HG03097 (cell line): ENCODE results near the gene ADAMTS14.
"Not testable (repeated sequence)": the region's sequence is repeated elsewhere in the genome, so short reads cannot be mapped to it uniquely, and the experiment has no call there.

ENCODE experiments used
- ATAC-seq: cut with Tn5 transposase; IDR thresholded peaks from one replicate; pipeline ENCODE4 v1.9.1; 2021; ENCODE audit not compliant: unreplicated experiment, low FRiP score

Gene ADAMTS14

DNA sequence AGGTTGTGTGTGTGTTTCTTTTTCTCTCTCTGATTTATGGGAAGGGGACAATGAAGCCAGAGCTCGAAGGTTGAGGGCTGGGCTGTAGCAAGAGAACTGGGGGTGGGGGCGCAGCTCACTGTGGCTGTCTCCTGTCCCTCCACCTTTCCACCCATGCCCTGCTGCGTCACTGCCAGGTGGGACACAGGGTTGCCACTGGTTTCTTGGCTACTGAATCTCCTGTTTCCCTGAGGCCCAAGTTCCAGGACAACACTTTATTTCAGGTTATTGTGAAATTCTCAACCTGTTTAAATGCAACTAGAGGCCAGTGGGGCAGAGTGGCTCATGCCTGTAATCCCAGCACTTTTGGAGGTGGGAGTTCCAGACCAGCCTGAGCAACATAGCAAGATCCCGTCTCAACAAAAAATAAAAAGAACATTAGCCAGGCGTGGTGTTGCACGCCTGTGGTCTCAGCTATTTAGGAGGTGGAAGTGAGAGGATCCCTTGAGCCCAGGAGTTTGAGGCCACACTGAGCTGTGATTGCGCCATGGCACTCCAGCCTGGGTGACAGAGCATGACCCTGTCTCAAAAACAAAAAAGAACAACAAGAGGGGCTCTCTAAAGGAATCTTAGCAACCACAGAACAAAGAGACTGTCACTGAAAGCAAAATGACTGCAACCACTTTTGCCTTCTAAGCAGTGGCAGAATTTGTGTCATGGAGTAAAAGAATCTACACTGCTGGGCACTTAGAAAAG is 90.3 kb downstream of the ADAMTS14 start:
- no peak for ATAC-seq

DNA sequence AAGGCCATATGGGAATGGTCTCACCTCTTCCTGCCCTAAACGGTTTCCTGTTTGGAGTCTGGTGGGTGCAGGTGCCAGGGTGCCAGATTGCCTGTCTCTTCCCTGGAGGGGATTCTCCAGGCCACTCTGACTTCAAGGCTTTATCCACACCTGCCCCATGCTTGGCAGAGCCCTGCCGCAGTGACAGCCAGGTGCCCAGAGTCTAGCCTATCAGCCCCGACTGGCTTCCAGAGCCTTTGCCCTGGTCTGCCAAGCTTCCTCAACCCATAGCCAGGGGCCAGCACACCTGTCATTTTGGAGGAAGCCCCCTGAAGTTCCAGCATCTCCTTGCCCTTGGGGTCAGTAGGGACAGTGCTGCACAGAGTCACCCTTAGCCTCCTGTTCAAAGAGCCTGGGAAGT is 91.3 kb downstream of the ADAMTS14 start:
- ATAC-seq: no peak

DNA sequence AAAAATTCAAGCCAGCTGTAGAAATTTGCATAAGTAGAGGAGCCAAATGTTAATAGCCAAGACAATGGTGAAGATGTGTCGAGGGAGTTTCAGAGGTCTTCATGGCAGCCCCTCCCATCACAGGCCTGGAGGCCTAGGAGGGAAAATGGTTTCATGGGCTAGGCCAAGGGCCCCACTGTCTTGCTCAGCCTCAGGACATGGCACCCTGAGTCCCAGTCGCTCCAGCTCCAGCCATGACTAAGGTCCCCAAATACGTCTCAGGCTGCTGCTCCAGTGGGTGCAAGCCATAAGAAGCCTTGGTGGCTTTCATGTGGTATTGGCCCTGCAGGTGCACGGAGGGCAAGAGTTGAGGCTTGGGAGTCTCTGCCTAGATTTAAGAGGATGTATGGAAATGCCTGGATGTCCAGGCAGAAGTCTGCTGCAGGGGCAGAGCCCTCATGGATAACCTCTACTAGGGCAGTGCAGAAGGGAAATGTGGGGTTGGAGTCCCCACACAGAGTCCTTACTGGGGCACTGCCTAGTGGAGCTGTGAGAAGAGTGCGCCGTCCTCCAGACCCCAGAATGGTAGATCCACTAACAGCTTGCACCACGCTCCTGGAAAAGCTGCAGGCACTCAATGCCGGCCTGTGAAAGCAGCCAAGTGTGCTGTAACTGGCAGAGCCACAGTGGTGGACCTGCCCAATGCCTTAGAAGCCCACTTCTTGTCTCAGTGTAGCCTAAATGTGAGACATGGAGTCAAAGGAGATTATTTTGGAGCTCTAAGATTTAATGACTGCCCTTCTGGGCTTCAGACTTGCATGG is 93.7 kb downstream of the ADAMTS14 start:
- no peak for ATAC-seq

DNA sequence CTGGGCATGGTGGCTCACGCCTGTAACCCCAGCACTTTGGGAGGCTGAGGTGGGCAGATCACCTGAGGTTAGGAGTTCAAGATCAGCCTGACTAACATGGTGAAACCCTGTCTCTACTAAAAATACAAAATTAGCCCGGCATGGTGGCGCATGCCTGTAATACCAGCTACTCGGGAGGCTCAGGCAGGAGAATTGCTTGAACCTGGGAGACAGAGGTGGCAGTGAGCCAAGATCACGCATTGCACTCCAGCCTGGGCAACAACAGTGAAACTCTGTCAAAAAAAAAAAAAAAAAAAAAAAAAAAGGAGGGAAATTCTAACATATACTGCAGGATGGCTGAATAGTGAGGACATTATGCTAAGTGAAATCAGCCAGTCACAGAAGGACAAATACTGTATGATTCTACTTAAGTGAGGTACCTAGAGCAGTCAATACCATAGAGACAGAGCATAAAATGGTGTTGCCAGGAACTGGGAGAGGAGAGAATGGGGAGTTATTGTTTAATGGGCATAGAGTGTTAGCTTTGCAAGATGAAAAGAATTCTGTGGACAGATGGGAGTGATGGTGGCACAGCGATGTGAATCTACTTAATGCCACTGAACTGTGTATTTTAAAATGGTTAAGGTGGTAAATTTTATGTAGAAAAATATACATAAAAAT is 95.8 kb downstream of the ADAMTS14 start:
- not testable (repeated sequence) for ATAC-seq

DNA sequence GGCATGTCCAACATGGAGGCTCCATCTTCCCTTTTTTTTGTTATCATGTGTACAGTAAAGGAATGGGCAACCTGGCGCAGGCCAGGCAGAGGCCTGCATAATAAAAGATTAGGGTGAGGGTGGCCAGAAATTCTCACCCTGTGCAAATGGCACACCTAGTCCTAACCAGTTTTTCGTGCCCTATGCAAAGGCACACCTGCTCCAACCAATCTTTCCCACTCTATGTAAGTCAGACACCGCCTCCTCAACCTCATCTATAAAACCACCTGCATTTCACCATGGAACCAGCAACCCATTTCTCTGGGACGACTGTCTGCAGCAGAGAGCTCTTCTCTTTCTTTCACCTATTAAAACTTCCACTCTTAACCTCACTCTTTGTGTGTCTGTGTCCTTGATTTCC is 96.8 kb downstream of the ADAMTS14 start:
- no peak for ATAC-seq

DNA sequence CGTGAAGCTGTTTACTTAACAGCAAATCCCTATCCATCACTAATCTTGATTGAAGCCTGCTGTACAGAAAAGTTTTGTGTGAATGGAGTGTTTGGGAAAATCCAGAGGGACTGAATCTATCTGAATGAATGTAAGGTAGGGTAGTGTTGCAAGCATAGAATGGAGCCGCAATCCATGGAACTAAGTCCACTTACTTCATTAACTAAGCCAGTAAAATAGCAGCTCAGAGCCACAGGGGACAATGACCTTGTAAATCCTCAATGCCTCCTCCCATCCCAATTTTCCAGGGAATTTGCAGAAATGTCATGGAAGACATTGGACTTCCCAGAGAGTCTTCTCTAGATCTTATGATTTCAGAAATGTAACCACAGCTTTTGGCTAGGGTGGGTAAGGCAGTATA is 97.7 kb downstream of the ADAMTS14 start:
- no peak for ATAC-seq

DNA sequence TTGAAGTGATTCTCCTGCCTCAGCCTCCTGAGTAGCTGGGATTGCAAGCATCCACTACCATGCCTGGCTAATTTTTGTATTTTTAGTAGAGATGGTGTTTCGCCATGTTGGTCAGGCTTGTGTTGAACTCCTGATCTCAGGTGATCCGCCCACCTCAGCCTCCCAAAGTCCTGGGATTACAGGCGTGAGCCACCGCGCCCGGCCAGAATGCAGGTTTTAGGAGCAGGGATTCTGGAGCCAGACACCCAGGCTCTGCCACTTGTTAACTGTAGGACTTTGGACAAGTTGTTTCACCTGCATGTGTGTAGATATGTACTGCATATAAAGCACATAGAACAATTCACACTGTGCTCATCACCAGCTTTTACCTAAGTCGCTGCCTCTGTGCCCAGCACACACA is 98.2 kb downstream of the ADAMTS14 start:
- ATAC-seq: not testable (repeated sequence)

DNA sequence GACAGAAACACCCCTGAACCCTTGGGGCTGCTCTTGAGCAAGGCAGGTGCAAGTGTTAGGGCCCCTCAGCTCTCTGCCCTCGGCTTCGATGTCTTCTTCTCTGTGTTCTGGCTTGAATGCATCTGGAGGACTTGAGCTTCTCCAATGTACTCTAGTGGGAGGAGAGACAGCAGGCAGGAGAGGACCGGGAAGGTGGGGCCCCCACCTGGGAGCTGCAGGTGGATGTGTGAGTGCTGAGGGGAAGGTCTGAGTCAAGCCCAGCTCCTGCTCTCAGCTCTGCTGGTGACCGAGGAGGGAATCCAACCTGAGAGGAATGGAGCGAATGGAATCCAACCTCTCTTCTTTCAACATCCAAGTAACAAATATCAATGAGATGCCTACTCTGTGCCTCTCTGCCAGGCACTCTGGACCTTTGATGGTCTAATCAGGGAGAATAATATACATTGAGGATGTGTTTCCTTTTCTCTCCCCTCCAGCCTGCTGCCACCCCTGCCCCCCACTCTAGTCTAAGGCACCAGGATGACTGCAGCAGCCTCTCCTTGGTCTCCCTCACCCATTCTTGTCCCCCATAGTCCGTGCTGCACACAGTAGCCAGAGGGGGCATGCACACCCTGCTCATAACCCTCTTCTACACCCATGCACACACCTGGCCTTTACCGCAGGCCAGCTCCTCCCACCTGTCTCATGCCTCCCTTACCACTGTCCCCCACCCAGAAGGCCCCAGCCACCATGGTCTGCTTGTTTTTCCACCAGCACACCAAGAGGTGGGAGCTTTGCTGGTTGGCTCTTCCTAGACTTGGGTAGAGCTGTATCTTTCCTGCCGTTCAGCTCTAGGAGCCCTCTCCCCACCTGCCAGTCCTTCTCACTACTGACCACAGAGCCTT is 99.2 kb downstream of the ADAMTS14 start:
- no peak for ATAC-seq

DNA sequence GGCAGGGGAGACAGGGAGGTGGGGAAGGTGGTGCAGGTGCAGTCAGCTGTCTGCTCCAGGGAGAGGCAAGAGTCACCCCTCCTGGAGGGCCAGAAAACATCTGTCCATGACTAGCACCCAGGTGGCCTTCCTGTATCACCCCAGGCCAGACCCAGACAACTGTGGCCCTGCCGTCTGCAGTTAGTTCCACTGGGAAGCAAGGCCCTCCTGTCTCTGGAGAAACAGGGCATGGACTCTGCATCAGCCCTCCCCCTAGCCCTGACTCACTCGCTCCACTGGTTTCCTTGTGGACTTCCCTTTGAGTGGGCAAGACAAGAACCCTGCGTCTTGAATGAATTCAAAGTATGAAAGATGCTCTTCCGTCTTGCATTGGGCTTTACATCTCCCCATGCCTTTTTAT is 100.3 kb downstream of the ADAMTS14 start:
- no peak for ATAC-seq

DNA sequence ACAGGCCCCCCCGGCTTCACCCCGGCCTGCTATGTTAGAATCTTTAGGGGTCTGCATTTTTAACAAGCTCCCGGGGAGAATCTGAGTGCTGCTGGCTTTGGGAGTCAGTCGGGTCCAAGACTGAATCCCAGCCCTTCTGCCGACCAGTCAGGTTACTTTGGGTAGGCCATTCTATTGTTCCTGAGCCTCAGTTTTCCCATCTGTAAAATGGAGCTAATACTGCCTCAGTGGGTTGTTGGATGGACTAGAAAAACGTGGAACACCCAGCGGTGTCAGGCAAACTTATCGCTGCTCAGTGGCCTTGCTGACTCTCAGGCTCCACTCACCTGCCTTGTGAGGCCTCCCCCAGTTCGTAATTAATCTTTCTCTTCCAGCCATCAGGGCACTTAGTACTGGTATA is 101.2 kb downstream of the ADAMTS14 start:
- no peak for ATAC-seq

DNA sequence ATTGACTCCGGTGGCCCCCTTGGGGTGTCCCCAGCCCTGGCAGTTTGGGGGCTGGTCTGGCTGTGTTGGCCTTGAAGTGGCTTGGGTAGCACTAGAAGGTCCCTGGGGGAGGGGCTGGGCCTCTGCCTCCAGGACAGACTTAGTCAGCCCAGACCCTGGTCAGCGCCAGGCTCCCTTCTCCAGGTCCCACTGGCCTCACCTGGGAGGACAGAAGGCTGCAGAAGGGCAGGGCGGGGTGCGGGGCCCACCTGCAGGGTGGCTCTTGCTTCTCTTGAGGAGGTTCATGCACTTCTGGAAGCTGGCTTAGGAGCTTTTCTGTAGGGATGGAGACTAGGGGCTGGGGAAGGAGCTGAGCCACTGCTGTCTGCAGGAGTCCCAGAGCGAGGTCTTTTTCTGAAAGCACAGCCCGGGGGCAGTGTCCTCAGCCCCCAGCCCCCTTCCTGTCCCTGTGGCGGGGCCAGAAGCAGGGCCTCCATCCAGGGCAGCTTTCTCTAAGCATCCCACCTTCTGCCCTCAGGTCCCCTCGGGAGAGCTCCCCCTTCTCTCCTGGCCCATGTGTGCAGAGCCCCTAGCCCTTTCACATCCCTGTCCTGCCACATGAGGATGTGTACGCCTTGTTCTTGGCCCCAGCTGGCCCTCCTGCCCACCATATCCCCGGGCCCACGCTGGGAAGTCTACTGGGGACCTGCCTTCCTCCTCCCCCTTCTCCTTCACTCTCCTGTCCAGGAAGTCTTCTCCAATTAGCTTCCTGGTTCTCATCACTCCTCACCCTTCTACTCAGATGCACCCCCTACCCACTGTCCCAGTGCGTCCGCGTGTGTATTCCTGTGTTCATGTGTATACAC is 101.9 kb downstream of the ADAMTS14 start:
- ATAC-seq: no peak

DNA sequence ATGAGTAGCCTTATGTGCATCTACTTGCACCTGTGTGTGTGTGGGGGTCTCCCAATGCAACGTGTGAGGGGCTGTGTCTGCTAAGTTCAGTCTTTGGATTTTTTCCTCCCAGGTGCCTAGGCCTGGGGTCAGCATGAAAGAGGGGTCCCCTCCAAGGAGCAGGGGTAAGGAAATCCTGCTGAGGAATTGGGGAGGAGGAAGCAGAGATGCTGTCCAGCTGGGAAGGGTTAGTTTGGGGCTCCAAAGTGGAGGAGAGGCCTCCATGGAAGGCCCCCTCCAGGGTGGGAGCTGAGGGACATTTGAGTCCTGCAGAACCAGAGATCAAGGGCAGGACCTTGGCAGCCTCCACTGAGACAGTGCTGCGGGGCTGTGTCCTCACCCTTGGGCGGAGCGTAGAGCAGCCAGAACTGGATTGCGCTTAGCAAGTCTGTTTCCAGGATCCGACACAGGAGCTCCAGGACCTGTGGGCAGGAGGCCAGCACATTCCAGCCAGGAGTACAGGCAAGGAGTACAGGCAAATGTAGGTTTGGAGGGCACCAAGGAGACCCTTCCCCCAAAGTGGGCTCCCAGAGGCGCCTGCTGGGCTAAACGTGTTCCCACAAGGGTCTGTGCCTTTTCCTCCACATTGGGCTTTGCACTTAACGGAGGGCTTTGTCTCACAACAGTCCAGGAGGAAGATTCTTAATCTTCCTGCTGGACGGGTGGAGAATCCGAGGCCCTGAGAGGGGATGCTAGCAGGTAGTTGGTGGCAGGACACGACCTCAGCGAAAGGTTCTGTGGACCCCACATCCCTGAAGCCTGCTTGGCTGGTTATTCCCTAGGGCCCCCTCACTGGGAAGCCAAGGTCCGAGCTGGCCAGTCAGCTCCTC is 102.7 kb downstream of the ADAMTS14 start:
- ATAC-seq: no peak

DNA sequence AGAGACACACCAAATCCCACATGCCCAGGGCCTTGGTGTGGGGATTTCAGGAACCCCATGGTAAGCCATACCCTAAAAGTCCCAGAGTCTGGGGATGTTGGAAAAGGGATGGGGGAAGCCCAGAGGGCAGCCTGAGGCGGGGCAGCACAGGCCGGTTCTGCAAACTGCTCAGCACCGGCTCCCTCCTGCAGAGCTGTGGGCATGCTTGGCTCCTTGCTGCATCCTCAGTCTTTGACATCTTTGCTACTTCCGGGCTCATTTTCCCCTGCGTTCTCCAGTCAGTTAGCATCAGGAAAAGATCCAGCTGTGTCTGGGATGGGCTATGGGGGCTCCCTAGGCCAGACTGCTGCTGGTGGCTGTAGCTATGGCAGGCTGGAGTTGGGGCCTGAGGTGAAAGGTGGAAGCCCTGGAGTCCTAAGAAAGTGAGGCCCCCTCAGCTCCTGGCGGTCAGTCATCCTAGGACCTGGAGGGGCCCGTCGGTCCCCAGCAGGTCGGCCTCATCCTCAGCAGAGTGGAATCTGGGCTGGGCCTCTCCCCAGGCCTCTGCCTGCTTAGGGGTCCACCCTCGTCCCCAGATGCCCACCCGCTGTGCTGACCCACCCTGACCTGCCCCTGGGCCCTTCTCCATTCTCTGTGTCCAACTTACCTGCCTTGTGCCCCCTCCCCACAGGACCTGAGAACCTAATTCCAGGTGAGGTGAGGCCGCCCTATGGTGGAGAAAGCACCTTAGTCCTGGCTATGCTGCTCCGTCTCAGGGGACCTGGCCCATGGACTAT is 103.6 kb downstream of the ADAMTS14 start:
- ATAC-seq: no peak

DNA sequence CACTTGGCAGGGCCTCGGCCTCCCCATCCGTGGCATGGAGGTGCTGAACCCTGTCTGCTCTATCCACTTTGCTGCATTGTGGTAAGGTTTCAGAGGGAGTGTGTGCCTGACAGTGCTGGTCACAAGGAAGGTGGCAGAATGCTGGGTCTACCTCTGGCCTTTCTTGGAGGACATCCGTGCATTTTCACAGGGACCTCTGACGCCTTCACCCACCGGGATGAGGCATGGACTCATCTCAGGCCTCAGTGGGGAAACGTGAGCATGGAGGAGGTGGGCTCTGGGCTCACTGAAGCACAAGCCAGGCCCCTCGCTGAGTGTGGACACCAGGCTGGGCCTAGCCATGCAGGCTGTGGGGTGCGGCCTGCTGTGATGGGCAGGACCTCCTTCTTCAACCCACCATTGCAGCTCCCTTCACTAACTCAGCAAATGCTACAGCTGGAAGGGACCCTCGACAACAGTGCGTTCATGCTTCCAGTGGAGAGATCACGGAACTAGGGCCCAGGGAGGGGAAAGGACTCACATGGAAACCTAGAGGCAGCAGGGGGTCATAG is 104.2 kb downstream of the ADAMTS14 start:
- ATAC-seq: no peak

DNA sequence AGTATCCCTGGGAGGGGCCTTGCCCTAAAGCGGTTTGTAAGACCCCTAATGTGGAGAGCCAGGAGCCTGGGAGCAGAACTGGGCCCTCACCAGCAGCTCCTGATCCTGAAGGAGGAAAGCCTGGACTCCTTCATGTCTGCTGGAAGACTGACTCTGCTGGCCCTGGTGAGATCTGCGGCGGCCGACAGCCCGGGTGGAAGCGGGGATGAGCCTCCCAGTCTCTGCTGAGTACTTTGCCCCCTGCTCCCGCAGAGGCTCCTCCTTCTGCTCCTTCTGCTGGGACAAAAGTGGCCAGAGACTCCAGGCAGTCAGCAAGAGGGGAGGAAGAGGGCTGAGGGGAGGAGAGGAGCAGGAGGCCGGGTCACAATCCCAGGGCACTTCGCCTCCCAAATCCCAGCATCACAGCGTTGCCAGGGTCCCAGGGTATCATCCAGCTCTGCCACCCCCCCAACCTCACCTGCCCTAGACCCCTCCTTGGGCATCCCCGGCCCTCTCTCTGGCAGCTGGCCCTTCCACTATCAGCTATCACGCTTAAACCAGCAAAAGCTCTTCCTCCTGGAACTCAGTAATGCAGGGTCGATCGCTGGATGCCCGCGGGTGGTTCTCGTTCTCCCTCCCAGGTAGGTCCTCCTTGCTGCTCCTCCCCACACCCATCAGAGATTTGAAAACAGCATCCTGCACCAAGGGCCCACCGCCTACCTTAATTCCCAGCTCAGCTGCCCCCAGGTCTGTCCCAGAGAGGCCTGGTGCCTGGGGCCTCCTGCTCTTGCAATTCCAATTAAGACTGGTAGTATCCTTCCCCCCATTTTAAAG is 105.0 kb downstream of the ADAMTS14 start:
- ATAC-seq: no peak

DNA sequence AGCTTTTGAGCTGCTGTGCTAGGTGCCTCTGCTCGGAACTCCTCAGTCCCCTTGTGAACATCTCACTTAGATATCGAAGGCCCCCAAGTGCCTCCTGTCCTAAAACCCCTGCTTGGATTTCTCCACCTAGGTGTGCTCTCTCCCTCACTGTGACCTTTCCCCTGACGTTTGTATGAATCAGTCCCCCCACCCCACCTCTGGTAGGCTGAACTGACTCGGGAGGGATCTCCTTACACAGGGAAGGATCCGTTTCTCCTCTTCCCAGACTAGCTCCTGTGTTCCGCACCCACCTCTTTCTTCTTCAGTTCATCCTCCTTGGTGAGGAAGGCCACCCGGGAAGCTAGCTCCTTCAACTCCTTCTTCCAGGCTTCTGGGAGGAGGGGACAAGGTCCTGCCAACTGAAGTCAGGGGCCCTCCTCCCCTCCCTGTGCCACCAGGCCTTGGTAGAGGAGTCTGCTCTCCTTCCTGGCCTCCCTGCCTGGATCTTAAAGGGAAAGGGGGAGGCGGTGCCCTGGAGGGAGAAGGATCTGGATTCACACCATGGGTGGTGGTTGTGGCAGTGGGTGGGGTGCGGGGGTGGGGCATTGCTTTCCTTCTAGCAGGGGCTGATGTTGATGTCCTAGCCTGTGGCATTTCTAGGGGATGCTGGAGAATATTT is 106.1 kb downstream of the ADAMTS14 start:
- no peak for ATAC-seq
